Tibial nerve (tissue), 4 donors: ENCODE data around the gene EFNA5. TPM values are rescaled to one million over a fixed set of nuclear protein-coding genes. Genes with fewer than 3 reads are reported as not detected.

ENCODE experiments used
- DNase-seq, 2 donors: peaks; one replicate each; pipeline ENCODE4 v3.0.0-alpha.2; 2019; ENCODE audit warnings: low spot score in 2 of 2
- H3K27ac ChIP-seq, 4 donors: fragments of 200-600 bp; sonication (generic) in 3 of 4; one replicate each; pipeline ENCODE4 v1.5.1; 2017 to 2019; ENCODE audit warnings: mild to moderate bottlenecking in 1 of 4
- H3K27me3 ChIP-seq, 2 donors: fragments of 200-600 bp; sonication (generic) in 1 of 2; one replicate each; pipeline versions ENCODE4 v1.5.1 to v1.6.0; 2017 to 2019
- H3K36me3 ChIP-seq, 3 donors: fragments of 200-600 bp; sonication (generic); one replicate each; pipeline ENCODE4 v1.5.1; 2018 to 2019
- H3K4me1 ChIP-seq, 4 donors: fragments of 200-600 bp; sonication (generic) in 3 of 4; one replicate each; pipeline ENCODE4 v1.5.1; 2017 to 2019
- H3K4me3 ChIP-seq, 4 donors: fragments of 200-600 bp; sonication (generic) in 3 of 4; one replicate each; pipeline ENCODE4 v1.5.1; 2017 to 2019; ENCODE audit warnings: mild to moderate bottlenecking in 1 of 4, moderate library complexity in 1 of 4
- H3K9me3 ChIP-seq, 4 donors: fragments of 200-600 bp; sonication (generic) in 3 of 4; one replicate each; pipeline ENCODE4 v1.5.1; 2017 to 2019
- EP300 ChIP-seq, 2 donors: sonication (generic); formaldehyde crosslinking; IDR thresholded peaks; one replicate each; pipeline ENCODE4 v1.6.1; 2017; ENCODE audit warnings: antibody characterized with exemption in 2 of 2, mild to moderate bottlenecking in 1 of 2
- POLR2A ChIP-seq, 2 donors: fragments of 450-650 bp; IDR thresholded peaks; one replicate each; pipeline ENCODE4 v1.6.1; 2017; ENCODE audit warnings: antibody characterized with exemption in 2 of 2, mild to moderate bottlenecking in 2 of 2, moderate library complexity in 2 of 2
- WGBS, 2 donors: methylation state at CpG; one replicate each; pipeline ENCODE4 v1.1.5; 2018; 5-methylcytosine and 5-hydroxymethylcytosine counted together
- total RNA-seq, 4 donors: library from RNA; depleted of rRNA; stranded (reverse); fragments of >200 nt; gene quantifications; one replicate each; pipeline ENCODE4 v1.1.0, GENCODE V29; 2016
- TF ChIP-seq, protein P1 (sequence below), 5 experiments: fragments of 200-600 bp in 3 of 5; fragments of 450-650 bp in 2 of 5; sonication (generic) in 3 of 5; IDR thresholded peaks; one replicate each; pipeline ENCODE4 v1.5.1; 2016 to 2019; ENCODE audit warnings: antibody characterized with exemption in 5 of 5, mild to moderate bottlenecking in 3 of 5, moderate library complexity in 2 of 5

Gene EFNA5
- total RNA-seq, 4 donors from 2014 or later: 6.3 to 10.2 (median 6.9) TPM

DNA sequence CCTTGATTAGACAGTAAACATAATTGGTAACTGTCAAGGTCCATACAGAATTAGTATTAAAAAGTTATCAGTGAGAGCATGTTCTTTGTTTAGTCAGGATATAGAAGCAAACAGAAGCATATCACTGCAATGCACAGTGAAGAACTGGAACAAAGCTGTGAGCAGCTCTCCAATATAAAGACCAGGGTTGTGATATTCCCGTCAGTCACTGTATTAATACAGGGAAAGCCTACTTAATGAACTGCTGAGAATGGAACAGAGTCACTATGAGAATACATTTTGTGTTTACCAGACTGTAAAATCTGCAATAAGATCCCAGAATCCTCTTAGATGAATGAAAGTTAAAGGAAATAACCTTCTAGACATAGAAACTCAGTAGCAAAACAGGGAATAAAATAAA is 58.2 kb downstream of the EFNA5 start:
- H3K27me3 ChIP-seq: no peaks in the 10 kb centered on the region
- no peaks in the 10 kb centered on the region for H3K9me3 ChIP-seq
- H3K27ac ChIP-seq: no peak overlapping the region
- no peaks in the 10 kb centered on the region for H3K36me3 ChIP-seq
- H3K4me1 ChIP-seq: peaks cover 0 to 5% (median 2%) of the 10 kb centered on the region in 4 donors
- no peak for TF ChIP-seq POLR2A (IDR thresholded peaks at IDR 0.05)
- TF ChIP-seq, protein P1, sequence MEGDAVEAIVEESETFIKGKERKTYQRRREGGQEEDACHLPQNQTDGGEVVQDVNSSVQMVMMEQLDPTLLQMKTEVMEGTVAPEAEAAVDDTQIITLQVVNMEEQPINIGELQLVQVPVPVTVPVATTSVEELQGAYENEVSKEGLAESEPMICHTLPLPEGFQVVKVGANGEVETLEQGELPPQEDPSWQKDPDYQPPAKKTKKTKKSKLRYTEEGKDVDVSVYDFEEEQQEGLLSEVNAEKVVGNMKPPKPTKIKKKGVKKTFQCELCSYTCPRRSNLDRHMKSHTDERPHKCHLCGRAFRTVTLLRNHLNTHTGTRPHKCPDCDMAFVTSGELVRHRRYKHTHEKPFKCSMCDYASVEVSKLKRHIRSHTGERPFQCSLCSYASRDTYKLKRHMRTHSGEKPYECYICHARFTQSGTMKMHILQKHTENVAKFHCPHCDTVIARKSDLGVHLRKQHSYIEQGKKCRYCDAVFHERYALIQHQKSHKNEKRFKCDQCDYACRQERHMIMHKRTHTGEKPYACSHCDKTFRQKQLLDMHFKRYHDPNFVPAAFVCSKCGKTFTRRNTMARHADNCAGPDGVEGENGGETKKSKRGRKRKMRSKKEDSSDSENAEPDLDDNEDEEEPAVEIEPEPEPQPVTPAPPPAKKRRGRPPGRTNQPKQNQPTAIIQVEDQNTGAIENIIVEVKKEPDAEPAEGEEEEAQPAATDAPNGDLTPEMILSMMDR (IDR thresholded peaks at IDR 0.05): no peak
- TF ChIP-seq EP300 (IDR thresholded peaks at IDR 0.05): no peak
- WGBS, 2 donors: 81 to 87% methylated on average over 1 of the region's 1 CpG
- DNase-seq: no peak
- H3K4me3 ChIP-seq: no peak overlapping the region

DNA sequence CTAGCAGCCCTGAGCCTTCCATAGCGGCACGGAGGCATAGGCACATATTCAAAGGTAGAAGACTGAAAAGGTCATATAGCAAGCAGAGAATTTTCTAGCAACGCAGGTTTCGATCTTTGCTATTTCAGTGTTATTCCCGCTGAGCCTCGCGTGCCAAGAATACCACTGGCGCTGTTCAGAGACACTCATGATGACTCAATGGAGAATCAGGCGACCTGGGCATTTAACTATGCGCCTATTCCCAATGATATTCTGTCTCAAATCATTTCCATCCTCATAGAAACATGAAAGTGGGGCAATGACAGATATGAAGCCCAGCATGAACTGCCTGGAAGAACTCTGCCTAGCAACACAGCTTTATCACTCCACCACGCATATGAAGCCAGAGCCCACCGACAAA is 59.9 kb downstream of the EFNA5 start:
- TF ChIP-seq, protein P1 (IDR thresholded peaks at IDR 0.05): no peak
- TF ChIP-seq POLR2A (IDR thresholded peaks at IDR 0.05): no peak
- TF ChIP-seq EP300 (IDR thresholded peaks at IDR 0.05): no peak
- Histone ChIP-seq H3K36me3 (no peaks in the 10 kb centered on the region), H3K27ac (no peak overlapping the region), H3K4me3 (no peak overlapping the region), H3K27me3 (no peaks in the 10 kb centered on the region), H3K9me3 (no peaks in the 10 kb centered on the region), H3K4me1 (peaks cover 0 to 4% (median 0%) of the 10 kb centered on the region in 4 donors)
- 93 to 95% methylated on average over 12 of the region's 12 CpGs for WGBS, 2 donors
- no peak for DNase-seq

DNA sequence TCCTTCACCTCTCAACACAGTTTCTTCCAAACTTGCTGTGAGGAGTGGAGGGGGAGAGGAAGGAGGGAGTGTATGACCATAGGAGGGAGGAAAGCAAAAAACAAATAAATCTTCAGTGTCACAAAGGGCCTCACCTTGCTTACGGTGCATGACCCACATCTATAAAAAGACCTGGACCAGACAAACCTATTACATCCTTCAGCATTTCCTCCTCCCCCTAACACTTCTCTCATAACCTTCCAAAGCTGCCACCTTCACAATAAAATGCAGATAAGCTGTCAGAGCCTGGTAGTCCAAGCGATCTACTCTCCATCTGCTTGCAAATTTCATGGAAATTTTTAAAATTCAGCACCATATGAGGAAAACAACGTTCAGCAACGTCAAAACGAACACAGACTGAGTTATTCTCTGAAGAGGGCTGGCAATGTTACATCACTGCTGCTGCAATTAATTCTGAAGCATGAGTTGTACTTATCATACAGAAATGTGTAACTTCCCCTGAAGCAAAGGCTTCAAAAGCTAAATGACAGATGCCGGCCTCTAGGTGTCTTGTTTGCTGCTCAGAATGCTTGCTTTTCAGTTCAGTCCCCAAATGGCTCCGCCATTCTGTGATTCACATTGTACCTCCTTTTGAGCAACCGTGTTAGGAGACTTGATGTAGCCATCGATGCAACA is 62.9 kb downstream of the EFNA5 start:
- no peaks in the 10 kb centered on the region for H3K36me3 ChIP-seq
- no peak for DNase-seq
- no peaks in the 10 kb centered on the region for H3K27me3 ChIP-seq
- TF ChIP-seq, protein P1 (IDR thresholded peaks at IDR 0.05): no peak
- TF ChIP-seq POLR2A (IDR thresholded peaks at IDR 0.05) (no peak), EP300 (IDR thresholded peaks at IDR 0.05) (no peak)
- H3K4me3 ChIP-seq: no peak overlapping the region
- WGBS, 2 donors: 67 to 75% methylated on average over 9 of the region's 9 CpGs
- H3K4me1 ChIP-seq: peaks cover 0 to 5% (median 0%) of the 10 kb centered on the region in 4 donors
- H3K9me3 ChIP-seq: no peaks in the 10 kb centered on the region
- no peak overlapping the region for H3K27ac ChIP-seq

DNA sequence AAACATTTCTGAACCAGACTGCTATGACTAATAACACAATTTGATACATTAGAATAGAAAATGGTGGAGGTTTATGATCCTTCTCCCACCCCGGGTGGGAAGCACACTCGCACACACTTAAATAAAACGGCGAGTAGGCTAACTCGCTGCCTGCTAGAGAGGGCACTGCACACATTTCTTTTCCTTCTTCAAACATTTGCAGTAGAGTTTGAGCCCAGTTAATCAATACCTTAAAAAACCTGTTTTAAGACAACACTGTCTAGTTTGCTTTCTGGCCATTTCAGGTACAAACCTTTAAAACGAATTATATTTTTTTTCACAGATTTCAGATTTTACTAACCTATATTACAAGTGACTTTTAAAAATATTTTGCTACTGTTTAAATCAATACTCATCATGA is 63.5 kb downstream of the EFNA5 start:
- Histone ChIP-seq H3K4me3 (no peak overlapping the region), H3K27ac (no peak overlapping the region), H3K36me3 (no peaks in the 10 kb centered on the region), H3K27me3 (no peaks in the 10 kb centered on the region), H3K9me3 (no peaks in the 10 kb centered on the region), H3K4me1 (peaks cover 0 to 8% (median 0%) of the 10 kb centered on the region in 4 donors)
- no peak for DNase-seq
- WGBS, 2 donors: 86 to 89% methylated on average over 6 of the region's 6 CpGs
- TF ChIP-seq, protein P1 (IDR thresholded peaks at IDR 0.05): no peak
- no peak for TF ChIP-seq POLR2A (IDR thresholded peaks at IDR 0.05)
- TF ChIP-seq EP300 (IDR thresholded peaks at IDR 0.05): no peak

DNA sequence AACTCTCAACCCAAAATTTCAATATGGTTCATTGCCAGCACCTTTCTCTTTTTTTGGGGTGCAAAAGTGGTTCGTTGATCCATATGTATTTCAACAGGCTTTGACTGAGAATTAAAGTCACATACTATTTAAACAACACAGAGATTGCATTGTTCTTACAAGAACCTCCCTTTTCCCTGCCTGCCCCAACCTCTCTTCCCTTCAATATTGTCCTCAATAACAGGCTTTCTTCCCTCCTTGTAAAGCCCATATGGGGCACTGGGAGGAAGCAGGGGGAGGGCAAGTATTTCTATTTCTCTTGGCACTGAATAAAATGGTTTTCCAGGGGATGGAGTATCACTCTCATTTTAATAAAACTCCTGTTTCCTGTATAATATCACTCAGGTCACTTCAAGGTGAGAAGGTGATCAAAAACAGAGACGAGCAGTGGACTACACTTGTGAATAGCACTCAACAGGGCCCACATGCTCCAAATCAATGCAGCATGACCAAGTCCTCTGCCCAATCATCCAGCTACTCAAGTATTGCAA is 65.1 kb downstream of the EFNA5 start:
- Histone ChIP-seq H3K4me3 (no peak overlapping the region), H3K27ac (no peak overlapping the region), H3K27me3 (no peaks in the 10 kb centered on the region), H3K4me1 (peaks cover 0 to 10% (median 0%) of the 10 kb centered on the region in 4 donors), H3K9me3 (no peaks in the 10 kb centered on the region), H3K36me3 (no peaks in the 10 kb centered on the region)
- WGBS, 2 donors: 48 to 58% methylated on average over 2 of the region's 2 CpGs
- TF ChIP-seq EP300 (IDR thresholded peaks at IDR 0.05) (no peak), POLR2A (IDR thresholded peaks at IDR 0.05) (no peak)
- TF ChIP-seq, protein P1 (IDR thresholded peaks at IDR 0.05): no peak
- no peak for DNase-seq
